ENCODE results near the gene RNF223.

The RNF223 gene

DNA sequence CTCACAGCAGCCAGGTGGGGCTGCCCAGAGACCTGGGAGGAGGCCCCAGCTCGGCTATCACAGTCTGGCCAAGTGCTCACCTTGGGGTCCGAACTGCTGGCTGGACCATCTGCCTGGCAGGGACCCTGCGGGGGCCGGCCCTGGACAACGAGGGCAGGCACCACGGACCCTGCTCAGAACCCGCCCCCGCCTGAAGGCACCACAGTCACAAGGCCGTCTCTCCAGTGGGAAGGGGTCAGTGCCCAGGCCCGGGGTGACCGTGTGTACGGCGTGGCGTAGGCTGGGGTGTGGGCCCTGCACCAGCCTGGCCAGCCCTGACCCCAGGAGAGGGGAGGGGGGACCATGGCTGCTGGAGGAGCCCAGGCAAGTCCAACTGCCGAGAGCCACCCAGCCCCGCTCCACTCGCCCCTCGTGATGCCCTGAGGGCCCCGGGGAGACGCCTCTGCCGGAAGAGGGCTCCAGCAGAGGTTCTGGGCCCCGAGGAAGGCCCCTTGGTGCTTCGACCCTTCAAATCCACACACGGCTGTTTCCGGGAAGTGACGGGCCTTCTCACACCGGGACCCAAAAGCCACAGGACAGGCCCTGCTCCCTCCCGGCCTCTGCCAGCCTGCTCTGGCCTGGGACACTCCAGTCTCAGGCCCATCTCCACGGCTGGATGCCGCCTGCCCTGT is 11.2 kb upstream of the RNF223 start:
- Histone ChIP-seq H3K9ac (ENCODE audit: low read length) (no peak overlapping the region), H3K4me1 (ENCODE audit: low read length) (no peaks in the 10 kb centered on the region), H3K27me3 (replicated peaks; ENCODE audit: insufficient read depth, low read length) (peaks cover 1% of the 10 kb centered on the region), H3F3A (ENCODE audit: insufficient read depth, low read length) (no peaks in the 10 kb centered on the region), H2AFZ (ENCODE audit: low read length) (no peak overlapping the region), H3K27ac (ENCODE audit: low read length) (no peak overlapping the region), H3K4me3 (ENCODE audit: low read length) (no peak overlapping the region), H4K20me1 (ENCODE audit: insufficient read depth, low read length) (no peaks in the 10 kb centered on the region), H3K36me3 (replicated peaks; ENCODE audit: insufficient read depth, low read length) (no peaks in the 10 kb centered on the region), H3K79me2 (ENCODE audit: low read length) (no peaks in the 10 kb centered on the region), H3K4me2 (ENCODE audit: low read depth, low read length) (no peak overlapping the region), H3K9me3 (replicated peaks; ENCODE audit: insufficient read depth, low read length) (no peaks in the 10 kb centered on the region), H3K9me2 (replicated peaks; ENCODE audit: insufficient read depth, low read length) (no peaks in the 10 kb centered on the region)
- TF ChIP-seq EZH2 (optimal IDR thresholded peaks at IDR 0.05; ENCODE audit: low read depth, low read length) (no peak), CTCF (IDR thresholded peaks at IDR 0.05; ENCODE audit: low read length) (no peak), EZH2phosphoT487 (IDR thresholded peaks at IDR 0.05; ENCODE audit: low read length) (no peak)
- DNase-seq: no peak

GRCh38 chr1:1084372-1085170 is 10.5 kb upstream of the RNF223 start:
- peaks cover 8% of the 10 kb centered on the region for H3K27me3 ChIP-seq (replicated peaks; ENCODE audit: insufficient read depth, low read length)
- H3K79me2 ChIP-seq (ENCODE audit: low read length): no peaks in the 10 kb centered on the region
- no peaks in the 10 kb centered on the region for H3K9me3 ChIP-seq (replicated peaks; ENCODE audit: insufficient read depth, low read length)
- no peak for TF ChIP-seq EZH2phosphoT487 (IDR thresholded peaks at IDR 0.05; ENCODE audit: low read length)
- TF ChIP-seq EZH2 (optimal IDR thresholded peaks at IDR 0.05; ENCODE audit: low read depth, low read length): no peak
- no peak for TF ChIP-seq CTCF (IDR thresholded peaks at IDR 0.05; ENCODE audit: low read length)
- H3K4me3 ChIP-seq (ENCODE audit: low read length): no peak overlapping the region
- H4K20me1 ChIP-seq (ENCODE audit: insufficient read depth, low read length): no peaks in the 10 kb centered on the region
- H2AFZ ChIP-seq (ENCODE audit: low read length): no peak overlapping the region
- H3K27ac ChIP-seq (ENCODE audit: low read length): no peak overlapping the region
- no peaks in the 10 kb centered on the region for H3K4me1 ChIP-seq (ENCODE audit: low read length)
- no peak for DNase-seq
- no peaks in the 10 kb centered on the region for H3K9me2 ChIP-seq (replicated peaks; ENCODE audit: insufficient read depth, low read length)
- no peak overlapping the region for H3K4me2 ChIP-seq (ENCODE audit: low read depth, low read length)
- no peaks in the 10 kb centered on the region for H3K36me3 ChIP-seq (replicated peaks; ENCODE audit: insufficient read depth, low read length)
- no peak overlapping the region for H3K9ac ChIP-seq (ENCODE audit: low read length)
- H3F3A ChIP-seq (ENCODE audit: insufficient read depth, low read length): no peaks in the 10 kb centered on the region

GRCh38 chr1:1083416-1084371 is 9.6 kb upstream of the RNF223 start:
- H3K9me2 ChIP-seq (replicated peaks; ENCODE audit: insufficient read depth, low read length): no peaks in the 10 kb centered on the region
- no peaks in the 10 kb centered on the region for H3K36me3 ChIP-seq (replicated peaks; ENCODE audit: insufficient read depth, low read length)
- H3K9ac ChIP-seq (ENCODE audit: low read length): no peak overlapping the region
- H3K4me2 ChIP-seq (ENCODE audit: low read depth, low read length): no peak overlapping the region
- H3K4me3 ChIP-seq (ENCODE audit: low read length): no peak overlapping the region
- DNase-seq: no peak
- no peak overlapping the region for H2AFZ ChIP-seq (ENCODE audit: low read length)
- TF ChIP-seq CTCF (IDR thresholded peaks at IDR 0.05; ENCODE audit: low read length) (no peak), EZH2phosphoT487 (IDR thresholded peaks at IDR 0.05; ENCODE audit: low read length) (no peak), EZH2 (optimal IDR thresholded peaks at IDR 0.05; ENCODE audit: low read depth, low read length) (no peak)
- H3K4me1 ChIP-seq (ENCODE audit: low read length): no peaks in the 10 kb centered on the region
- H3K9me3 ChIP-seq (replicated peaks; ENCODE audit: insufficient read depth, low read length): no peaks in the 10 kb centered on the region
- no peaks in the 10 kb centered on the region for H4K20me1 ChIP-seq (ENCODE audit: insufficient read depth, low read length)
- H3F3A ChIP-seq (ENCODE audit: insufficient read depth, low read length): no peaks in the 10 kb centered on the region
- peaks cover 12% of the 10 kb centered on the region for H3K27me3 ChIP-seq (replicated peaks; ENCODE audit: insufficient read depth, low read length)
- H3K79me2 ChIP-seq (ENCODE audit: low read length): no peaks in the 10 kb centered on the region
- H3K27ac ChIP-seq (ENCODE audit: low read length): no peak overlapping the region

All from MM.1S (cell line).